Activated CD4-positive, alpha-beta T cell treated with anti-CD3 and anti-CD28 coated beads, Interleukin-10, Interleukin-2, amounts not matched to agents 100 ng/mL and 50 ng/mL, durations not matched to agents 16 hours and 8 hours (primary cell): ENCODE data around the gene PTOV1.

Source experiments
- DNase-seq: peaks from one replicate; pipeline ENCODE4 v3.0.0-alpha.2; 2020

The PTOV1 gene

DNA sequence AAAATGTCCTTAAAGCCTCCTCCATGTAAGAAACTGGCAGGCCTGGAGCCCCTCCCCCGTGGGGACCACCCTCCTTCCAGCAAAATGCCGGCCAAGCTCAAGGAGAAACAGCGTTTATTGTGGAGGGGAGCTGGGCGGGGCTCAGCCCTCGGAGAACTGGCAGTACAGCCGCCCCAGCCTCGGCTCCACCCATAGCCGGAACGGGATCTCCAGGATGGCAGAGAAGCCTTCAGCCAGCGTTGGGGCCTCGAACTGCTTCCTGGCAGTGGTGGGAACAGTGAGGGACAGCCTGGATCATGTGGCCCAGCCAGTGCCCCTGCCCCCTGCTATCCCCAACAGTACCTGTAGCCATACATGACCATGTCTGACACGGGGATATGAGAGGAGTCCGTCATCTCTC lies 10.1 kb downstream of the PTOV1 start:
- DNase-seq, result no peak

DNA sequence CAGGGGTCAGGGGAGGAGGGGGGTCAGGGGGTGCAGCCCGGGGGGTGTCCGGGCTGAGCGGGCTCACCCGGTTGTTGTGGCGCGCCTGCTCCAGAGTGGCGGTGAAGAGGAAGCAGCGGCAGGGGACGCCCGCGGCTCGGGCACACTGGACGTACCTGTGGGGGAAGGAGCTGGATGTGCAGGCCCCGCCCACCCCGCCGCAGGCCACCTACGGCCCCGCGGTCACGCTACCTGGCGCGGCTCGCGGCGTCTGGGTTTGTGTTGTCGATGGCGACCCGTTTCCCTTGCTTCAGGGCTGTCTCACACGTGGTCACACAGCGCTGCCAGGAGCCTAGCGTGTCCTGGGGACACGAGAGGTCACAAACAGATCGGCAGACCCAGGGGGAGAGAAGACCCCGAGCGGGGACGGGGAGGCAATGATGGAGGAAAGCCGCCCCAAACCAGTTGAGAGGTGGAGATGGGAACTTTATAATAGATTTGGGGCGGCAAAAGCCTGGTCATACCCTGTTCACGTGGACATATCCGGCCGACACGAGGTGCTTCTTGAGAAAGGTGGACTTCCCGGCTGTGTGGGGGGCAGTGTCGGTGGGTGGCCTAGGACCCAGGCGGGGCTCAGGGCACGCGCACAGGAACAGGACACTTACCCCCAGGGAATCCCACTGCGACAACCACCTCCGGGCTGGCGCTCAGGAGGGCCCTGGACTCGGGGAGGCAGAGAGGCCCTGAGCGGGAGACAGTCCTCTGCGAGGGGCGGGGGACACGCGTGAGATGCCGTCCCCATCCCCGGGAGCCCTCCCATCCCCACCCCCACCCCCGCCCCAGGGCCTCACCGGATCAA lies 10.8 kb downstream of the PTOV1 start:
- DNase-seq, result no peak

DNA sequence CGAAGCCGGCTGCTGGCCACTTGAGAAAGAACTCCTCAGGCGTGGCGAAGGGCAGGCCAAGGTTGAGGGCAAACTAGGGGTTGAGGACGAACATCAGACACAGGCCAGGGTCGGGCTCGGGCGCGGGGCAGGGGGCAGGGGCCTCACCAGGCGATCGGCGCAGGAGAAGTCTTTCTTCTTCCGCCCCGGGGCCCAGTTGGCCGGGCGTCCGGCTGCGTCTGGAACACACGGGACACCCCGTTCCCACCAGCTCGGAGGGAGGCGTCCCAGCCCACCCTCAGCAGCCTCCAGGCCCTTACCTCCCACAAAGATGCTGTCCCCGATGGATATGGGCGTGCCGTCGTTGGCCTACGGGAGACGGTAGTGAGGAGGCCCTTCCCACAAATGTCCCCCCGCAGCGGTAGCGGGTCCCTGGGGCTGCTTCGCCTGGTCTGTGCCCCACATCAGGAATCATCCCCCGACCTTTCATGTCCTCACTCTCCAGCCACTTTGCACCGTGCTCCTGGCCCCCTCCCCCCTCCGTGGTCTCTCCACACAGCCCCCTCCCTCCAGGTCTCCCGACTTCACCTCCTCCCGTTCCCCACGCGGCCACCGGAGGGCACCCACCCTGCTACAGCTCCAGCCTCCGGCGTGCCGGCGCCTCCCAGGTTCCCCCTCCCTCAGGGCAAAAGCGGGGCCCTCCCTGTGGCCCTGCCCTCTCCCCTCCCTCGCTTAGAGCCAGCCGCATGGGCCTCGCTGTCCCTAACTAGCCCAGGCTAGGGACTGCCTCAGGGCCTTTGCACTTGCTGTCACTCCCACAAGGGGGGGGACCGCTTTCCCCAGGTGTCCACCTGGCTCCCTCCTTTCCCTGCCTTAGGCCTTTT lies 11.7 kb downstream of the PTOV1 start:
- no peak for DNase-seq

DNA sequence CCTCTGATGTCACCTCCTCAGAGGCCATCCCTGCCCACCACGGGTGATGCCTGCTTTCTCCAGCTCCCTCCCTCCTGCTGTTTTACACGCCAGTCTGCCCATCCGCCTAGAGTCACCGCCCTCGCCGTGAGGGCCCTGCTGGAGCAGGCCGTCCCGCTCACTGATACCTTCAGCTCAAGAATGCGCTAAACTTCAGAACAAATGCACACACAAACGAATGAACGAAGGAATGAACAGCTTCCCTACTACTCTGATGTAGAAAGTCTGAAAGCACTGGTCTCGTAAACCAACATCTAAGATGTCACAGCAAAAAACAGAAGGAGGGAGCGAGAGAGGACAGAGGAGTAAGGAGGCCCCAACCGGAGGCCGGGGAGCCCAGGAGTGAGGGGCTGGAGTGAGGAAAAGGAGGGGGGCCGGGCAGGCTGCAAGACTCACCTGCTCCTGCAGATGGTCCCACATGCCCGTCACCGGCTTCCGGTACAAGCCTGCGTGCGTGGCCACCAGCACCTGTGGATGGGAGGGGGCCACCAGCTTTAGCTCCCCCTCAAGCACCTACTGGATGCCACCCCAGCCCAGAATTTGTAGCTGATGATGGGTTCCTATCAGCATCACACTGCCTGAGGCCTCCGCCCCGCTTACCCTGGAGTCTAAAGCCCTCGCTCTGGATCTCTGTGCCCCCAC lies 12.4 kb downstream of the PTOV1 start:
- DNase-seq, result no peak

DNA sequence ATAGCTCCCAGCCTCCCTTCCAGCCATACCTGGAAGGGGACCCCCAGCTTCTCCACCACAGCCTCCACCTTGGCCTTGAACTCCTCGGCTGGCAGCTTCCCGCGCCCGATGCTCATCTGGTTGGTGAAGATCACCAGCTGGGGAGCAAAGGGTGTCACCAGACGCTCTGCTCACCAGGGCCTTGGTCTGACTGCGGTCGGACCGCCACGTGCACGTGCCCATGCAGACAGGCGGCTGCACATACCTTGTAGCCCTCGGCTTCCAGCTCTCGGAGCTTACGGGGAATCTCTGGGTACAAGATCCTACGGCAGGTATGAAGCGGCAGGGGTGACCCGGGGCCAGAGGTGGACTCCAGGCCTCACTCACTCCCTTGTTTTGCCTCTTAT lies 13.0 kb downstream of the PTOV1 start:
- no peak for DNase-seq

DNA sequence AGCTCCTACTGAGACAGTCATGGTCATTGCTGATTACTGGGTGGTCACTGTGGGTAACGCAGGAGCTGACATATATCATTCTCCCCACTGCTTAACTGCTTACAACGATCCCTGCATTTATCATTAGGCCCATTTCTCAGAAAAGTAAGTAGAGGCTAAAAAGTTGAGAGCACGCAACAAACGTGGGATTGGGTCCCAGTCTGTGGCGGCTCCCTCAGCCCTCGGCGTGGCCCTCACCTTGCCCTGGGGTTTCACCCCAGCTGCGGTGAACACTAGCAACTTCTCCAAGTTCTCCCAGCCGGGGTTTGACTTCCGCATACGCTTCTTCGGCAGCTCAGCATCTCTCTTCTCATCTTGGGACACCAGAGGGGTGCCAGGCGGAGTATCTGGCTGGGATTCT lies 13.9 kb downstream of the PTOV1 start:
- DNase-seq, result no peak

GRCh38 chr19:49866933-49867782 lies 16.2 kb downstream of the PTOV1 start, which contains the start of gene PNKP:
TSS of gene PNKP (minus strand) at chr19:49867576. CDS start at chr19:49867204, 372 bp downstream.
- DNase-seq, result peak; percentile 88

GRCh38 chr19:49869009-49869483 lies 18.1 kb downstream of the PTOV1 start:
- no peak for DNase-seq

- peak; percentile 99 for DNase-seq
Observed at GRCh38 chr19:49869484-49870308, 18.7 kb downstream of the PTOV1 start.

DNA sequence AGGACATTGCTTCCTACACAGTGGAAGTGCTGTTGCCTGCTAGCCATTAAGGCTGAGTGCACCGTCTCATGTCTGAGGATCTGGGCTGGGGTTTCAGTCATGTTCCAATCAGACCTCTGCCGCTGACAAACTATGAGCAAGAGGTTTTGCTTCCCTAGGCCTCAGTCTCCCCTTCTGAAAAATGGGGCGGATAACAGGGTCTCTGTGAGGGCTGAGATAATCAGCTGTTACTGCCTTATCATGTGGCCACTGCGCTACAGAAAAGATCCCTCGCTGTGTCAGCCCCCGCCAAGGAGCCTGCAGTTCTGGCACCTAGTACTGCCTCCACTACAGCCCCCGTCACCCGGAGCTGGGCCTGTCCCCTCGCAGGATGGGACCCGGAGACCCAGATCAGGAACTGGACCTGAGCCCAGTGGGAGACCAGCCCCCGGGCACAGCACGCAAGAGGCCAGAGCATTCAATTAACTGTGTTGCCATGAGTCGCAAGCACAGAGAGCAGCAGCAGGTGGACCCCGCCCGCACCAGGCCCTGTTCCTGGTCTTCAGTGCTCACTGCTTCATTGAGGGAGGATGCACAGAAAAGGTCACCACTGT lies 19.4 kb downstream of the PTOV1 start:
- DNase-seq, result no peak

DNA sequence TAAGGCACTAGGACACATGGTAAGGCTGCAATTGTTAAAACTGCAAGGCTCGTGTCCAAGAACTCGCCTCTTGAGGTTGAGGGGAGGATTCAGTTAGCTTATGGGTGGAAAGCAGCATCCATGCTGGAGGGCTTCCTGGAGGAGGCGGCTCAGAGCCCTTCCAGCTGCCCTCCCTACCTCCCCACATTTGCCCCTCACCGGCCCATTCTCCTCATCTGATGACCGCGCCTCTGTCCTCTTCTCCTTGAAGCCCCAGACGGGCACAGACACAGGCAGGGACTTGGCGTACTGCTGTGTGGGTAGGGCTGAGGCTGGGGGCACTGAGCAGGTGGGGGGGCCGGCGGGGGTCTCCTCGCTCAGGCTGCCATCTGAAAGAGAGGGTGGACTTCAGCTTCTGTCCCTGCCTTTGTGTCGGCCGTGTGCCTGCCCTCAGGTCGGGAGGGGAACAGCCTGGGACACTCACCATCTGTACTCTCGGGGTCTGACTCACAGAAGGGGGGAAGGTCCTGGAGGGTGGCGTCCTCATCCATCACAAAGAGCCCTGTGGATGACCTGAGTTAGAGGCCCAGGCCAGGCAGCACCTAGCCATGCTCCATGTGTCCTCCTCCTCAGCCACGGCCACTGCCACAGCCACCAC lies 20.5 kb downstream of the PTOV1 start:
- no peak for DNase-seq

- DNase-seq, result no peak
Observed at GRCh38 chr19:49872245-49873128, 21.5 kb downstream of the PTOV1 start.

- no peak for DNase-seq
Observed at GRCh38 chr19:49873129-49873521, 22.2 kb downstream of the PTOV1 start.

DNA sequence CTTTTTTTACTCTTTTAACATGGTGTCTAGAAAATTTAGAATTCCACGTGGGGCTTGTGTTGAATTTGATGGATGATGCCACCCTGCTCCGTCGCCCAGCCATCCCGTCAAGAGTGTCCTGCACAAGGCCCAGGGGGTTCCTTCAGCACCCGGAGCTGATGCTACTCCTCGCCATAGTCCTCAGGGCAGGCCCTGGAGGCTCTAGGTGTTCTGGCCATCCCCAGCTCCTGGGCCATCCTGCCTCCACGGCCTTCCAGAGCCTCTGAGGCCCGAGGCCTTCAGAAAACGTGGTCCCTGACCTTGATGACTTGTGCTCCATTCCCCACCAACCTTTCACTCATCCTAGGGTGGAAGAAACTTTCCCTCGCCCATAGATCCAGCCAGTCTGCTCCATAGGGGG lies 22.9 kb downstream of the PTOV1 start:
- no peak for DNase-seq

DNA sequence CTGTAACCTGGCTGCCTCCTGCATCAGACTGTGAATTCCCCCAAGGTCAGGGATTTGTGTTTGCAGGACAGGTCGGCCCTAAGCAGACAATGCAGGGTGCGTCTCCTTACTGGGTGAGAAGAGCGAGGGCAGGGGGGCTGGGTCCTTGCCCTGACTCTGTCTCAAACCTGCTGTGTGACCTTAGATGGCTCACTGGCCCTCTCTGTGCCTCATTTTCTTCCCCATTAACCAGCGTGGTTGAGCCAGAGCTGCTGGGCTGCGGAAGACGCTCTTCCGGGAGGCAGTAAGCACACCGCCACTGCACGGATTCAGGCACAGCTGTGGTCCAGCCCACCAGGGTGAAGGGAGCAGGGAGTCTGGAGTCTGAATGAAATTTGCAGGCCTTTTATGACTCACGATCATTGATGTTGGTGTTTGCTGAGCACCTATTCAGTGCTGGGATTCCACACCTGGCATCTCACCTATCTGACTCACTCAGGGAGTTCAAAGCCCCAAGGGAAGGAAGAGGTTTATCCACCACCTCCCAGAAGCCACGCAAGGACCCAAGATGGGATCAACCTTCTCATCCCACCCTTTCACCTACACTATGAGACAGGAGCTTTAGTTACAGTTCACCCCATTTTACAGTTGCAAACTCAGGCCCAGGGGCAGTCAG lies 23.7 kb downstream of the PTOV1 start:
- no peak for DNase-seq

DNA sequence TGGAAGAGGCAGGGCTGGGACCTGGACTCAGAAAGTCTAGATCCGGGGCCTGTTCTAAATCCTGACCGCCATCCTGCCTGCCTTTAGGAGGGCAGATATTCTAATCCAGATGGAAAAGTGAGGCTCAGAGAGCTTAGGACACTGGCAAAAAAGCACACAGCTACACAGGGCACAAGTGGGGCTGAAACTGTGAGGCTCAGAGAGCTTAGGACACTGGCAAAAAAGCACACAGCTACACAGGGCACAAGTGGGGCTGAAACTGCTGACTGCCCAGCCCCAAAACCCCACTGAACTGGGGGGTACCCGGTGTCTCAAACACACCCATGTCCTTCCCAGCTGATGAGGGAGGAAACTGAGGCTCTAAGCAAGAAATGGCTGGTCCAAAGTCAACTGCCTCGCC lies 24.2 kb downstream of the PTOV1 start:
- no peak for DNase-seq

- peak; percentile 72 for DNase-seq
Observed at GRCh38 chr19:49875857-49876421, 25.0 kb downstream of the PTOV1 start.

DNA sequence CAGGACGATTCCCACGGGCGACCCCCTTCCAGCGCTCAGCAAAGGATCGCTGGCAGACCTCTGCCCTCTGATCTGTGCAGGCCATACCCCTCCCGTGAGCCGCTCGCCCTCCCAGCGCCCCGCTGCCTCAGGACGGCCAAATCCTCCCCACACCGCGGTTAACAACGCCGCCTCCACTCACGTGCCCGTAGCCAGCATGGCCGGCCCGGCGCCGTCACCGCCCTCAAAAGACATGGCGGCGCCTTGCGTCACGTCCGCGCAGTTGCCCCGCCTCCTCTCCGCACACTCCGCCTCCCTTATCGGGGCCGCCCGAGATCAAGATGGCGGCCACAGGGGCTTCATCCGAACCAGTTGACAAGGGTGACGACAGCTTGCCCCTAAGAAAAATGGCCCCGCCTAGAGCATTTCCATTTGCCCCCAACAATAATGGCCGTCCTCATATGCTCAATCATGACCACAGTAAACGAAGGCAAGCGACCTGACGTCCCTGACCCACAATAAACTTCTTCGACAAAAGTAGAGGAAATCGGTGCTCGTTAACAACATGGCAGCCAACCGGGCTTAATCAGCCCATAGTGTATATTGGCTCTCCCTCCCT lies 25.6 kb downstream of the PTOV1 start:
- DNase-seq, result peak; percentile 99
